OCI-LY7 (cell line): Measurements from ENCODE around the gene OXCT1.

Experiments used
- CTCF ChIP-seq: fragments of 200-600 bp; sonication (generic); conservative IDR thresholded peaks from 2 replicates; pipeline ENCODE4 v1.5.1; 2014; ENCODE audit warnings: mild to moderate bottlenecking, antibody characterized with exemption, low read length, moderate library complexity, mixed read lengths
- EZH2phosphoT487 ChIP-seq: fragments of 200-600 bp; sonication (generic); IDR thresholded peaks from 2 replicates; pipeline ENCODE4 v1.6.1; 2018; ENCODE audit warnings: low read depth, borderline replicate concordance, mild to moderate bottlenecking, mixed run types, antibody characterized with exemption, low read length, moderate library complexity, mixed read lengths

- TF ChIP-seq EZH2phosphoT487 (no peak), CTCF (no peak)
Observed at GRCh38 chr5:41722359-41722950, 147.8 kb downstream of the OXCT1 start.
